ENCODE data around the gene CSNK1A1. TPM values are rescaled to one million over a fixed set of nuclear protein-coding genes. Genes with fewer than 3 reads are reported as not detected.

The CSNK1A1 gene
- total RNA-seq, 4 donors from 2014 or later: 157 to 252 (median 215) TPM

DNA sequence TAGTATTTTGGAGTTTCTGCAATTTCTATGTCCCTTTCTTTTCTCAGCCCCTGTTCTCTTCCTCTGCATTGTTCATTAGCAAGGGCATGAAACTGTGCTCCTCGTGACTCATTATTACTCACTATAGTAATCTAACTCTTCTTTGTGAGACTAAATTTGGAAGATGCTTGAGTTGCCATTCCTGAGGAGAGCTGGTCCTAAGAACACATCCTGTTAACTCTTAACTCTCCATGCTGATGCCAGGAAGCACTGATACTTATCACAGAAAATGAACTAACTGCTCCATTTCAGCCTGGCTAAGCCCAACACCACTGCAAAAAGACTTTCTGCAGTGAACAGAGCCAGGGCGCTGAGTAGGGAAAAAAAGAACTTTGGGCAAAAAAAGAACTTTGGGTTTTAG, 10.6 kb upstream of the CSNK1A1 start:
- intact Hi-C loops (cut with DNase I; ENCODE audit: low total_unique reads) (no loop called here), in situ Hi-C loops (cut with MboI; ENCODE audit: low sequenced_read_pairs in 4 of 4) (loop anchor here (5.0 to 25.0 kb wide), 5 partner anchors 175 to 425 kb away; partner anchors contain the start of genes ABLIM3 (in 1 of the 4) and IL17B (in 1 of the 4))
- peak overlapping the region in 3 of 4 donors; percentile 3 to 8 (median 4) for H3K4me3 ChIP-seq

GRCh38 chr5:149559706-149560105, 8.5 kb upstream of the CSNK1A1 start:
- DNase-seq (no peak), ATAC-seq (no peak)
- no peaks in the 10 kb centered on the region for H3K27me3 ChIP-seq
- intact Hi-C loops (cut with DNase I; ENCODE audit: low total_unique reads) (loop anchor here (10.0 kb wide), 2 partner anchors 285 to 405 kb away; partner anchors contain the start of gene AFAP1L1), in situ Hi-C loops (cut with MboI; ENCODE audit: low sequenced_read_pairs in 4 of 4) (loop anchor here (5.0 to 25.0 kb wide), 5 partner anchors 172 to 422 kb away; partner anchors contain the start of genes ABLIM3 (in 1 of the 4) and IL17B (in 1 of the 4))
- H3K9me3 ChIP-seq: no peaks in the 10 kb centered on the region
- no peaks in the 10 kb centered on the region for H3K36me3 ChIP-seq
- peaks cover 20 to 35% of the 10 kb centered on the region in 2 donors for H3K4me1 ChIP-seq
- H3K4me3 ChIP-seq: no peak overlapping the region
- H3K27ac ChIP-seq: no peak overlapping the region
- TF ChIP-seq POLR2A (IDR thresholded peaks at IDR 0.05) (no peak), CTCF (IDR thresholded peaks at IDR 0.05 in 4 of 5, conservative IDR thresholded peaks at IDR 0.05 in 1 of 5) (no peak)

More for the DNA sequence above, 10.6 kb upstream of the CSNK1A1 start:
- TF ChIP-seq POLR2A (IDR thresholded peaks at IDR 0.05): no peak
- no peak for TF ChIP-seq CTCF (IDR thresholded peaks at IDR 0.05 in 4 of 5, conservative IDR thresholded peaks at IDR 0.05 in 1 of 5)
- Histone ChIP-seq H3K36me3 (no peaks in the 10 kb centered on the region), H3K4me1 (peaks cover 20 to 35% of the 10 kb centered on the region in 2 donors), H3K27ac (peak overlapping the region; percentile 74 to 83 (median 80)), H3K27me3 (no peaks in the 10 kb centered on the region), H3K9me3 (no peaks in the 10 kb centered on the region)
- DNase-seq (peak in 1 of 2 donors; percentile 27), ATAC-seq (peak; percentile 96 to 98)

- intact Hi-C loops (cut with DNase I; ENCODE audit: low total_unique reads): loop anchor here (5.0 to 10.0 kb wide), 3 partner anchors 40 to 398 kb away; partner anchors contain the start of gene AFAP1L1
- ATAC-seq: no peak
- peak overlapping the region; percentile 99 to 100 (median 99) for H3K27ac ChIP-seq
These were observed 1.4 kb upstream of the CSNK1A1 start for GRCh38 chr5:149552553-149553160.

GRCh38 chr5:149552038-149552494, 827 bp upstream of the CSNK1A1 start:
- in situ Hi-C loops (cut with MboI; ENCODE audit: low sequenced_read_pairs in 4 of 4): loop anchor here in 3 of 4 donors (5.0 to 25.0 kb wide), 4 partner anchors 95 to 415 kb away; partner anchors contain the start of gene ABLIM3 (in 1 of the 3)
- peak overlapping the region; percentile 99 to 100 (median 99) for H3K27ac ChIP-seq

More at GRCh38 chr5:149552553-149553160, 1.4 kb upstream of the CSNK1A1 start:
- in situ Hi-C loops (cut with MboI; ENCODE audit: low sequenced_read_pairs in 4 of 4): loop anchor here in 3 of 4 donors (5.0 to 25.0 kb wide), 4 partner anchors 95 to 415 kb away; partner anchors contain the start of gene ABLIM3 (in 1 of the 3)
- no peak for TF ChIP-seq POLR2A (IDR thresholded peaks at IDR 0.05)
- TF ChIP-seq CTCF (IDR thresholded peaks at IDR 0.05 in 4 of 5, conservative IDR thresholded peaks at IDR 0.05 in 1 of 5): no peak
- DNase-seq: no peak
- Histone ChIP-seq H3K4me1 (peaks cover 22 to 25% of the 10 kb centered on the region in 2 donors), H3K36me3 (peaks cover 0 to 10% of the 10 kb centered on the region in 2 donors), H3K27me3 (no peaks in the 10 kb centered on the region), H3K9me3 (no peaks in the 10 kb centered on the region), H3K4me3 (no peak overlapping the region)

More at GRCh38 chr5:149552038-149552494, 827 bp upstream of the CSNK1A1 start:
- peaks cover 28 to 30% of the 10 kb centered on the region in 2 donors for H3K4me1 ChIP-seq
- no peaks in the 10 kb centered on the region for H3K9me3 ChIP-seq
- no peaks in the 10 kb centered on the region for H3K27me3 ChIP-seq
- DNase-seq (no peak), ATAC-seq (no peak)
- no peak for TF ChIP-seq POLR2A (IDR thresholded peaks at IDR 0.05)
- TF ChIP-seq CTCF (IDR thresholded peaks at IDR 0.05 in 4 of 5, conservative IDR thresholded peaks at IDR 0.05 in 1 of 5): peak in 1 of 5 experiments; percentile 8
- H3K4me3 ChIP-seq: peak overlapping the region; percentile 78 to 99 (median 96)
- intact Hi-C loops (cut with DNase I; ENCODE audit: low total_unique reads): loop anchor here (5.0 to 10.0 kb wide), 3 partner anchors 40 to 397 kb away; partner anchors contain the start of gene AFAP1L1
- H3K36me3 ChIP-seq: peaks cover 0 to 10% of the 10 kb centered on the region in 2 donors
